ENCODE measurements around the gene PHOSPHO2. TPM values are rescaled to one million over a fixed set of nuclear protein-coding genes. Genes with fewer than 3 reads are reported as not detected.

Gene PHOSPHO2
- total and polyA plus RNA-seq, 2 donors (not counting 3 experiments of a cell fraction or from before 2014, with no cell fraction given): 0.69 to 2.7 TPM

DNA sequence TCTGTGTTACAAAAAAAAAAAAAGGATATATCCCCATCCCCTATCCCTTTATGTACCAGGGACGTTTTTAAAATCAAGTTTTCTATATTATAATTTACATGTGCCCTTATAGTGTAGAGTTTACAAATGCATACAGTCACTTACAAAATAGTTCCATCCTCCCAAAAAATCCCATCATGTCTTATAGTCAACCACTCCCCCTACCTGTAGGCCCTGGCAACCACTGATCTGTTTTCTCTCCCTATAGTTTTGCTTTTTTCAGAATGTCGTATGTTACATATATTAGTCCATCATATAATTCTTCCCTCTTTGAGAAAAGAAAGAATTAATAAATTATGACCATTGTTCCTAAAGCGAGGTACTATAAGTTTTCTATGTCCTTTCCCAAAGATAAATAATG, 17.9 kb upstream of the PHOSPHO2 start:
- ChIA-PET CTCF (no interaction called here), POLR2A (no interaction called here)

DNA sequence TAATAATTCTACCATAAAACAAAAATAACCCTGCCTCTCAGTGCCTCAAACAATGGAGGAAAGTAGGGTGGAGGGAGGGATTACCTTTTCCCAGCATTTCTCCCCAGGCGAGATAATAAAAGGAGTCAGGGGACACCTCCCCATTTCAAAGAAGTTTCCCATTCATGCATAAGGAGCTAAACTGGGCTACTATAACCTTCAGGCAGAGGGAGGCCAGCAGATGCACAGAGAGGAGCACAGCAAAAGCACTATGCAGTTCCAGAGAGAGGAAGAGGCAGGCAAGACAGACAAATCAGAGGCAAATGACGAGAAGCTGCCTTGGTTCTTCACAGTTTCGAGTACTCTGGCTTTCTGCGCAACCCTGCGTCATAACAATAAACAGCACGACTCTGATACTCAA, 17.4 kb upstream of the PHOSPHO2 start:
- DNase-seq (ENCODE audit: low read depth, low spot score): no peak
- H3K36me3 ChIP-seq (ENCODE audit: control insufficient read depth in 2 of 2, extremely low read depth in 1 of 2, insufficient read depth in 2 of 2, low read length in 2 of 2): no peaks in the 10 kb centered on the region
- no TSS peak for BruUV-seq (replicated peaks)
- peaks cover 0 to 5% of the 10 kb centered on the region in 2 experiments for H3K27me3 ChIP-seq (ENCODE audit: control insufficient read depth in 2 of 2, insufficient read depth in 2 of 2, low read length in 2 of 2)
- H2AFZ ChIP-seq (ENCODE audit: low read depth, low read length): no peak overlapping the region
- intact Hi-C loops (cut with micrococcal nuclease) (no loop called here), dilution Hi-C loops (cut with MboI; ENCODE audit: extremely low pct_ligation_motif_present, low sequenced_read_pairs) (no loop called here)
- no peak overlapping the region for H3K4me2 ChIP-seq (ENCODE audit: insufficient read depth, low read length)
- H4K20me1 ChIP-seq (replicated peaks; ENCODE audit: control insufficient read depth, extremely low read depth, insufficient read depth, low read length): no peaks in the 10 kb centered on the region
- H3K4me1 ChIP-seq (ENCODE audit: control insufficient read depth, extremely low read depth, insufficient read depth, low read length): no peaks in the 10 kb centered on the region
- no peak overlapping the region for H3K4me3 ChIP-seq (replicated peaks in 1 of 3; ENCODE audit: insufficient read depth in 1 of 3, low read depth in 1 of 3, low read length in 3 of 3)
- H3K9ac ChIP-seq (replicated peaks; ENCODE audit: extremely low read depth, insufficient read depth, low read length): no peak overlapping the region
- TF ChIP-seq EZH2 (IDR thresholded peaks at IDR 0.05; ENCODE audit: borderline replicate concordance, low read depth, low read length, severe bottlenecking) (no peak), POLR2A (IDR thresholded peaks at IDR 0.05; ENCODE audit: low read depth, low read length) (no peak), FOS (IDR thresholded peaks at IDR 0.05; ENCODE audit: borderline replicate concordance, insufficient read depth, low read length) (no peak), POLR2AphosphoS5 (IDR thresholded peaks at IDR 0.05; ENCODE audit: insufficient read depth, low read depth, low read length) (no peak), JUN (IDR thresholded peaks at IDR 0.05; ENCODE audit: borderline replicate concordance, insufficient read depth, insufficient read length, low read depth) (no peak), MYC (IDR thresholded peaks at IDR 0.05; ENCODE audit: low read depth, low read length) (no peak), GATA2 (IDR thresholded peaks at IDR 0.05; ENCODE audit: insufficient read depth, insufficient read length, low read depth, low read length) (no peak)
- TF ChIP-seq, protein P1, sequence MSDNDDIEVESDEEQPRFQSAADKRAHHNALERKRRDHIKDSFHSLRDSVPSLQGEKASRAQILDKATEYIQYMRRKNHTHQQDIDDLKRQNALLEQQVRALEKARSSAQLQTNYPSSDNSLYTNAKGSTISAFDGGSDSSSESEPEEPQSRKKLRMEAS (IDR thresholded peaks at IDR 0.05; ENCODE audit: insufficient read depth, insufficient read length): no peak
- TF ChIP-seq, protein P2, sequence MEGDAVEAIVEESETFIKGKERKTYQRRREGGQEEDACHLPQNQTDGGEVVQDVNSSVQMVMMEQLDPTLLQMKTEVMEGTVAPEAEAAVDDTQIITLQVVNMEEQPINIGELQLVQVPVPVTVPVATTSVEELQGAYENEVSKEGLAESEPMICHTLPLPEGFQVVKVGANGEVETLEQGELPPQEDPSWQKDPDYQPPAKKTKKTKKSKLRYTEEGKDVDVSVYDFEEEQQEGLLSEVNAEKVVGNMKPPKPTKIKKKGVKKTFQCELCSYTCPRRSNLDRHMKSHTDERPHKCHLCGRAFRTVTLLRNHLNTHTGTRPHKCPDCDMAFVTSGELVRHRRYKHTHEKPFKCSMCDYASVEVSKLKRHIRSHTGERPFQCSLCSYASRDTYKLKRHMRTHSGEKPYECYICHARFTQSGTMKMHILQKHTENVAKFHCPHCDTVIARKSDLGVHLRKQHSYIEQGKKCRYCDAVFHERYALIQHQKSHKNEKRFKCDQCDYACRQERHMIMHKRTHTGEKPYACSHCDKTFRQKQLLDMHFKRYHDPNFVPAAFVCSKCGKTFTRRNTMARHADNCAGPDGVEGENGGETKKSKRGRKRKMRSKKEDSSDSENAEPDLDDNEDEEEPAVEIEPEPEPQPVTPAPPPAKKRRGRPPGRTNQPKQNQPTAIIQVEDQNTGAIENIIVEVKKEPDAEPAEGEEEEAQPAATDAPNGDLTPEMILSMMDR (IDR thresholded peaks at IDR 0.05; ENCODE audit: extremely low read depth in 1 of 2, insufficient read depth in 1 of 2, low read depth in 1 of 2, low read length in 2 of 2): no peak
- H3K9me1 ChIP-seq (replicated peaks; ENCODE audit: control insufficient read depth, extremely low read depth, insufficient read depth, low read length): no peaks in the 10 kb centered on the region
- H3K79me2 ChIP-seq (ENCODE audit: control insufficient read depth, insufficient read depth, low read length): no peaks in the 10 kb centered on the region
- POLR2A ChIA-PET: no interaction called here
- H3K27ac ChIP-seq (ENCODE audit: insufficient read depth, low read depth, low read length): no peak overlapping the region
- FAIRE-seq: no peak
- CTCF ChIA-PET: interaction anchor here (0.8 kb wide), 1 partner anchor 13 kb away, joined by 3 read pairs; no protein-coding TSS in a partner anchor
- H3K9me3 ChIP-seq (replicated peaks; ENCODE audit: control insufficient read depth, insufficient read depth, low read length): no peaks in the 10 kb centered on the region

More for the DNA sequence above, 17.9 kb upstream of the PHOSPHO2 start:
- H3K9me1 ChIP-seq (replicated peaks; ENCODE audit: control insufficient read depth, extremely low read depth, insufficient read depth, low read length): no peaks in the 10 kb centered on the region
- no TSS peak for BruUV-seq (replicated peaks)
- no peaks in the 10 kb centered on the region for H3K4me1 ChIP-seq (ENCODE audit: control insufficient read depth, extremely low read depth, insufficient read depth, low read length)
- H3K9ac ChIP-seq (replicated peaks; ENCODE audit: extremely low read depth, insufficient read depth, low read length): no peak overlapping the region
- no peak overlapping the region for H2AFZ ChIP-seq (ENCODE audit: low read depth, low read length)
- no peaks in the 10 kb centered on the region for H3K36me3 ChIP-seq (ENCODE audit: control insufficient read depth in 2 of 2, extremely low read depth in 1 of 2, insufficient read depth in 2 of 2, low read length in 2 of 2)
- H3K27me3 ChIP-seq (ENCODE audit: control insufficient read depth in 2 of 2, insufficient read depth in 2 of 2, low read length in 2 of 2): peaks cover 0 to 1% of the 10 kb centered on the region in 2 experiments
- no peaks in the 10 kb centered on the region for H3K79me2 ChIP-seq (ENCODE audit: control insufficient read depth, insufficient read depth, low read length)
- H3K9me3 ChIP-seq (replicated peaks; ENCODE audit: control insufficient read depth, insufficient read depth, low read length): no peaks in the 10 kb centered on the region
- no peak overlapping the region for H3K4me2 ChIP-seq (ENCODE audit: insufficient read depth, low read length)
- TF ChIP-seq FOS (IDR thresholded peaks at IDR 0.05; ENCODE audit: borderline replicate concordance, insufficient read depth, low read length) (no peak), MYC (IDR thresholded peaks at IDR 0.05; ENCODE audit: low read depth, low read length) (no peak)
- FAIRE-seq (no peak), DNase-seq (ENCODE audit: low read depth, low spot score) (no peak)
- no peaks in the 10 kb centered on the region for H4K20me1 ChIP-seq (replicated peaks; ENCODE audit: control insufficient read depth, extremely low read depth, insufficient read depth, low read length)
- intact Hi-C loops (cut with micrococcal nuclease): no loop called here
- H3K4me3 ChIP-seq (replicated peaks in 1 of 3; ENCODE audit: insufficient read depth in 1 of 3, low read depth in 1 of 3, low read length in 3 of 3): no peak overlapping the region
- no peak overlapping the region for H3K27ac ChIP-seq (ENCODE audit: insufficient read depth, low read depth, low read length)
- dilution Hi-C loops (cut with MboI; ENCODE audit: extremely low pct_ligation_motif_present, low sequenced_read_pairs): no loop called here
